ENCODE results near the gene CNPPD1. TPM values are rescaled to one million over a fixed set of nuclear protein-coding genes. Genes with fewer than 3 reads are reported as not detected.
"Not testable (repeated sequence)": the region's sequence is repeated elsewhere in the genome, so short reads cannot be mapped to it uniquely, and the experiment has no call there.

CNPPD1 gene
- total RNA-seq, 1 donor from 2014 or later: 56.4 TPM

DNA sequence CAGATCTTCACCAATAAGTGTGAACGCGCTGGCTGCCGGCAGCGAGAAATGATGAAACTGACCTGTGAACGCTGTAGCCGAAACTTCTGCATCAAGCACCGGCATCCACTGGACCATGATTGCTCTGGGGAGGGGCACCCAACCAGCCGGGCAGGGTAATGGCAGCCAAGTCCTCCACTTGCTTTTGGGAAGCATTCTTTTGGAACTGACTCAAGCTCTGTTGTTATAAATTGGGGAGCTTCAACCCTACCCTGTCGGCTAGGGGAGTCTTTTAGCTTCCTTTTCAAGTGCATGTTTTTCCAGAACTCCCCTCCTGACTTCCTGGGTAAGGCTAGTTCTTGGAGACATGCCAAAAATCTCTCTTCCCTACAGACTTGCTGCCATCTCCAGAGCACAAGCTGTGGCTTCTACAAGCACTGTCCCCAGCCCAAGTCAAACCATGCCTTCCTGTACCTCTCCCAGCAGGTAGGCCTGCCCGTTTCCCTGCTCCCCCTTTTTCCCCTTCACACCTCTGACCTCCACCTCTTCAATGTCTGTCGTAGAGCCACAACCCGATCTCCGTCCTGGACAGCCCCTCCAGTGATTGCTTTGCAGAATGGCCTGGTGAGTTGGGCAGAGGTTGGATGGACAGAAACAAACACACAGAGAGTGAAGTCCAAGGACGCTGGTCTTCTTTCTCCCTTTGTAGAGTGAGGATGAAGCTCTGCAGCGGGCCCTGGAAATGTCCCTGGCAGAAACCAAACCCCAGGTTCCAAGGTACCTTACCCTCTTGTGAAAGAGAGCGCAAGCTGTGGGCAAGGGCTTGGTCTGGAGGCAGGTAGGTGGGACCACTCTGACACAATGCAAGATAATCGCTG is 31.4 kb upstream of the CNPPD1 start:
- no peak for DNase-seq (ENCODE audit: low spot score)

- no peak for DNase-seq (ENCODE audit: low spot score)
These were observed 30.6 kb upstream of the CNPPD1 start for GRCh38 chr2:219207134-219207883.

DNA sequence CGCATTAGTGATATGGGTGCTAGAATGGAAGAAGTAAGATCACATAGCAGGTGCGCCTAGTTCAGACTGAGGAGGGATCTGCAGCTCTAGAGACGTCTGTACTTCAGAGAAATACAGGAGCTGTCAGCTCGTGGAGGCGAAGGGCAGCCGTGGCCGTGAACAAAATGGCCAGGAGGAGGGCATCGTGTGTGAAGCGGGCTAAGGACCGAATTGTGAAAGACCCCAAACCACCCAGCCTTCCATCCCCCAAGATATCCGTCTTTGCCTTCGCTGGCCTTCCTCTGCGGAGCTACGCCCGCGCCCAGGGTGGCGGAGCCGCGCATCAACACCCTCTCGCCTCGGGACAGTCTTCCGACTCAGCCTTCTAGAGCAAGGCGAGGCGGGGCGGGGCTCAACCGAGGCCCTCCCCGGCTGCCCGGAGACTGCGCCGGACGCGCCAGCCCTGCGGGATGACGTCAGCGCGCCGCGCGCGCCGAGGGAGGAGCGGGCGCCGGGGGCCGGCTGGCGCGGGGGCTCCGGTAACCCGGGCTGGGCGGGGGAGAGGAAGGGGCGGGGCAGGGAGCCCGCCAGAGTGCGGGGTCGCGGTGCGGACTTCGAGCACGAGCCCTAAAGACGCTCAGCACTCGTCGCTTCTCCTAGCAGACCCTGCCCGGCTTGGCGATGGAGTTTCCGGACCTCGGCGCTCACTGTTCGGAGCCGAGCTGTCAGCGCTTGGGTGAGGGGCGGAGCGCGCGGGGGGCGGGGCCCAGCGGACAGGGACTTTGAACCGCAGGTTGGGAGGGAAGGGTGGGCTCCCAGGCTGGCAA is 29.8 kb upstream of the CNPPD1 start, which contains the start of gene ZFAND2B:
ZFAND2B (plus strand) TSS at position 455 of the 806 bp plus-strand sequence; CDS start at position 661, 206 bp downstream.
- DNase-seq (ENCODE audit: low spot score): peak; percentile 95

- no peak for DNase-seq (ENCODE audit: low spot score)
These were observed 29.2 kb upstream of the CNPPD1 start for GRCh38 chr2:219205981-219206327.

- DNase-seq (ENCODE audit: low spot score): no peak
These were observed 28.4 kb upstream of the CNPPD1 start for GRCh38 chr2:219205165-219205538.

DNA sequence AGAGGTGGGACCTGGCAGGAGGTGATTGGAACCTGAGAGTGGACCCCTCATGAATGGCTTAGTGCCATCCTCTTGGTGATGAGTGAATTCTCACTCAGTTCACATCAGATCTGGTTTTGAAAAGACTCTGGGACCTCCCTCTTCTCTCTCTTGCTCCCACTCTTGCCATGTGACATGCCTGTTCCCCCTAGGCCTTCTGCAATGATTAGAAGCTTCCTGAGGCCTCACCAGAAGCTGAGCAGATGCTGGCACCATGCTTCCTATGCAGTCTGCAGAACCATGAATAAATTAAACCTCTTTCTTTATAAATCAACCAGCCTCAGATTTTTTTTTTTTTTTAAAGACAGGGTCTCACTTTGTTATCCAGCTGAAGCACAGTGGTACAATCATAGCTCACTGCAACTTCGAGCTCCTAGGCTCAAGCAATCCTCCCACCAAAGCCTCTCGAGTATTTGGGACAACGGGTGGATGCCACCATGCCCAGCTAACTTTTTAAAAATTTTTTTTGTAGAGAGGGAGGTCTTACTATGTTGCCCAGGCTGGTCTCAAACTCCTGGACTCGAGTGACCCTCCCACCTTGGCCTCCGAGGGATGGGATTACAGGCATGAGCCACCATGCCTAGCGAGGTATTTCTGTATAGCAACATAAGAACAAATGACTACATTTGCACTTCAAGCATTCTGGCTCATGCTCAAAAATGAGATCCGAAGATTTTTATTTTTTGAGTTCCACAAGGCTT is 27.9 kb upstream of the CNPPD1 start:
- DNase-seq (ENCODE audit: low spot score): no peak

- not testable (repeated sequence) for DNase-seq (ENCODE audit: low spot score)
These were observed 24.6 kb upstream of the CNPPD1 start for GRCh38 chr2:219201331-219201730.

- DNase-seq (ENCODE audit: low spot score): not testable (repeated sequence)
These were observed 24.0 kb upstream of the CNPPD1 start for GRCh38 chr2:219200502-219201326.

- DNase-seq (ENCODE audit: low spot score): no peak
These were observed 22.9 kb upstream of the CNPPD1 start for GRCh38 chr2:219199470-219200211.

DNA sequence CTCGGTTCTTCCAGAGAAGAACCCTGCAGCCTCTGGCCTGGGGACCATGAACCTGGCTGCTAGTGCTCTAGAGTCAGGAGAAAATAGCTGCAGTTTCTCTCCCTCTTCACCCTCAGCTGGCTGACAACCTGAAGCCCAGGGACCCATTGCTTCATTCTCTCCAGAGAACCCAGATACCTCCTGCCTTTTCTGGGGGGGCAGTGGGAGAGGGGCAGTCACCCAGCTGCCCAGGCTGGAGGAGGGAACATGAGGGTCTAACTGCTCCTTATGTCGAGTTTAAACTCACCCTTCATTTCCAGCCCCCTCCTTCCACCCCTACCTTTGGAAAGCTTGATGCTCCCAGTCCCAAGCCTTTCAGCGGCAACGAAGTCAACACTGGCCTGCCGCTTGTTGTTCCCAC is 22.2 kb upstream of the CNPPD1 start:
- no peak for DNase-seq (ENCODE audit: low spot score)

- DNase-seq (ENCODE audit: low spot score): no peak
These were observed 20.7 kb upstream of the CNPPD1 start for GRCh38 chr2:219197388-219197787.

- DNase-seq (ENCODE audit: low spot score): no peak
These were observed 10.2 kb upstream of the CNPPD1 start for GRCh38 chr2:219186754-219187456.

DNA sequence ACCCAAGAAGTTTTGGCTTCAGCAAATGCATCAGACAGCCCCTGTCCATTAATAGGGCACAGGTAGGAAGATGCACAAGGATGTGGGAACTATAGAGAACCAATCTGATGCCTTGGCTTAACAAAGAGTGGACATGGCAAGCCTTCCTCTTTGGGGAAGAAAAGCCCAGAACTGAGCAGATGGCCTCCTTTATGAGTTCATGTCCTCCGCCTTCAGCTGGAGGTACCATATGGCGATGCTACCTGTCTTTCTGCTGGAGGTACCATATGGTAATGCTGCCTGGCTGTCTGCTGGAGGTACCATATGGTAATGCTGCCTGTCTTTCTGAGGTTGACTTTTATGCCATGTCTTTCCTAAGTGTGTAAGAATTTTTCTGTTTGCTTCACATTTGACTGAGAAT is 7.4 kb upstream of the CNPPD1 start:
- DNase-seq (ENCODE audit: low spot score): no peak

GRCh38 chr2:219183151-219183772 is 6.5 kb upstream of the CNPPD1 start:
- no peak for DNase-seq (ENCODE audit: low spot score)

- DNase-seq (ENCODE audit: low spot score): no peak
These were observed 5.8 kb upstream of the CNPPD1 start for GRCh38 chr2:219182331-219183150.

DNA sequence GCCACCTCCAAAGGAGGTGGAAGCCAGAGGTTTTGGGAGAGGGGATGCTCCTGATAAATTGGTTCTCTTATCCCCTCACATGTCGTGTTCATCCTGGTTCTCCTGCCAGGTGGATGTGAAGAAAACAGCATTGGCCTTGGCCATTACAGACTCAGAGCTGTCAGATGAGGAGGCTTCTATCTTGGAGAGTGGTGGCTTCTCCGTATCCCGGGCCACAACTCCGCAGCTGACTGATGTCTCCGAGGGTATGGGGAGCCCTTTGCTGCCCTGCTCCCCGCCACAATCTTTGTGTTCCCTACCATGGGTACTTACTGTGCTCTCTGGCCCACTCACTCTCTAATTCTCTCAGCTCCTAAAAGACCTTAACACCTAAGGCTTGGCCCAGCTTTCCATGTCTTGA is 4.8 kb upstream of the CNPPD1 start:
- DNase-seq (ENCODE audit: low spot score): no peak

DNA sequence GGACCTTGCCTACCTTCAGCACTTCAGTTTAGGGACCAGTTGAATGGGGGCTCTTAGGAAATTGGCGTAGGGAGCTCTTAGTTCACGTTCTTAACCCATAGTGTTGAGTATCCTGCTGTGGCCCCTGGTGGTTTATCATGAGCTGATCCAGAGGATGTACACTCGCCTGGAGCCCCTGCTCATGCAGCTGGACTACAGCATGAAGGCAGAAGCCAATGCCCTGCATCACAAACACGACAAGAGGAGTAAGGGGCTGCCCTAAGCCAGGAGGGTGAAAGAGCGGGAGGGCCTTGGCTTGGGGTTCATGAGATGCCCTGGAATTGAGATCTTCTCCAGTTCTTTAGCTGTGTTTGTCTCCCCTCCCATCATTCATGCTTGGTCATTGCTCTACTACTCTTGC is 4.2 kb upstream of the CNPPD1 start:
- no peak for DNase-seq (ENCODE audit: low spot score)

All from ureter (tissue), 1 donor.